HG02981 (cell line): Measurements from ENCODE around the gene IPO9.

ENCODE experiments used
- ATAC-seq: cut with Tn5 transposase; IDR thresholded peaks from one replicate; pipeline ENCODE4 v1.9.1; 2021; ENCODE audit warnings: mild to moderate bottlenecking, moderate library complexity; ENCODE audit not compliant: unreplicated experiment

IPO9 gene

GRCh38 chr1:201828820-201829774 is at the start of gene IPO9:
IPO9 (plus strand) TSS chr1:201829157; CDS start chr1:201829210, 53 bp downstream.
- ATAC-seq, result peak; percentile 90

- ATAC-seq, result no peak
Measured at GRCh38 chr1:201779351-201779880, 49.5 kb upstream of the IPO9 start.

GRCh38 chr1:201780952-201781351 is 48.0 kb upstream of the IPO9 start:
- ATAC-seq, result no peak

DNA sequence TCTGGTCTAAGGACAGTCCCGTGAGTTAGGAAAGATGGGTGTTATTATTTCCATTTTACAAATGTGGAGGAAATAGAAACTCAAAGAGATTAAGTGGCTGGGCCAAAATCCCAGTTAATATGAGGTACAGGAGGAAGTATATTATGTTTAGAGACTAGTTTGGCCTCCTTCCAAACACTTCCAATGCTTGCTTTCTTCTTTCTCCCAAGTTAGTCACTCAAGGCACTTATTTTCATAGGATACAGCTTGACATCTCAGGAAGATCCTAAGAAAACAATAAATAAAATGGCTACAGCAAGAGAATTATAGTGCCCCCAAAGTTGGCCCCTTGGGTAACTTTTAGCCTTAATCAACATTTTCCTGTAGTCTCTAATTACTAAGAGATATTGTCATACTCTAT is 47.5 kb upstream of the IPO9 start:
- ATAC-seq, result no peak

GRCh38 chr1:201782353-201782752 is 46.6 kb upstream of the IPO9 start:
- ATAC-seq, result no peak

DNA sequence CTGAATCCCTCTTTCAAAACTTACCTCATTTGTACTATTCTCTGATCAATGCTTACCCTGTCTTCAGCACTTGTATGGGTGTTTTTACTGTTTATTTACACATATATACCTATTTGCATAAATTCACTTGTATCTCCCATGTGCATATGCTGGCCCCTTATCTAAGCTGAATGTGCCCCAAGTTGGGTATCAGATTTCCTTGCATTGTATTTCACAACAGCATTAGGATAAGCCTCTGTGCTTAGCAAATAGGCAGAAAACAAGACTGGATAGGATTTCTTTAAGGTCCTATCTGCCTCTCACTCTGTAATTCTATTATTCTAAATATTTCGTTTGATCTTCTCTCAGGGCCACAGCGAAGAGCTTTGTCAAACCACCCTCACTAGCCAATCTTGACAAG is 45.9 kb upstream of the IPO9 start:
- ATAC-seq, result no peak

- ATAC-seq, result no peak
Measured at GRCh38 chr1:201783572-201783971, 45.4 kb upstream of the IPO9 start.

DNA sequence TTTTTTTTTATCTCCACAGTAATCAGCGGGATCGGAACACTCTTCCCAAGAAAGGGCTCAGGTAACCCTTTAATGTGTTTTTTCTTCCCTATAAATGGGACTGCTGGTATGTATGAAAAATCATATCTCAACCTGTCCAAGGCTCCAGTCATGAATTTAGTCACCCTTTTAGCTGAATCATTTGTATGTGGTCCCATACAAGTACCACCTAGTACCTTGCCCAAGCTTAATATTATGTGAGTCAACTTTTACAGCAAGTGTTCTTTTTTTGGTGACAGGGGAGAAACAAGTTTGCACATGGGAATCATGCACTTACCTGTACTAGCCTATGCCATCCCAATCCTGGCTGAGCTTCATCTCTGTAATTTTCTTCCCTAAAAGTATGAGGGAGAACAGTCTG is 43.7 kb upstream of the IPO9 start:
- no peak for ATAC-seq

GRCh38 chr1:201786824-201787223 is 42.1 kb upstream of the IPO9 start:
- ATAC-seq, result no peak

- no peak for ATAC-seq
Measured at GRCh38 chr1:201788296-201788695, 40.7 kb upstream of the IPO9 start.

DNA sequence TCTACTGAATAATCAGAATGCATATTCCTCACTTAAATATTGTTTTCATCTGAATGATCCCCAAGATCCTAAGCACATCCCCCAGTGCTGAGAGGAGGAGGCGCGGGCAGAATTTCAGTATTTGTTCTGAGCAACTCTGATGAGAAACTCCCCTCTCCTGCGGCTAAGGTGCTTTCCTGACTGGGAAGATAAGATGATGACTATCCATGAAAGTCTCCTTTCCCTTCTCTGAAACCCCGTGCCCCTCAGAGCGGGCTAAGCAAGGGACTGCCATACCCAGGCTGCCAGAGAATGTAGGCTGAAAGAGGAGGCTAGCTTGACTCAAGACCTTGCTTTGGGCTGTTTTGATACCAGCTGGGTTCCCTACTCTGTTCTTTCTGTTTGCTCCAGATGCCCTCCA is 39.7 kb upstream of the IPO9 start:
- no peak for ATAC-seq

DNA sequence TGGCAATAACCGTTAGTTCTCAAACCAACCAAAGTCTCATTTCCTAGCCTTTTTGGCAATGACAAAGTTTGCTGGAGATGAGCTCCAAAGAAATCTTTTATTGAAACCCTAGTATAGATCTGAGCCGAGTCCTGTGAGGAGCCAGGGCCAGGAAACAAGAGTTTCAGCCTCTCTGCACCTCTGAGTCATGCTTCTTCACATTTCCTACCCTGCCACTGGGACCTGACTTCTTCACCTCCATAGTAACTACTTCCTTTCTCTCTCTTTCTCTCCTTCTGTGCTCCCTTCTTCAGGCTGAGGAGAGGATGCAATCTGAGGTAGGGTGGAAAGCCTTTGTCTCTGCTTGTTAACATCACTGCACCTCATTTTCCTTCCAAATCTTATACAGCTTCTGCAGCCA is 38.7 kb upstream of the IPO9 start:
- ATAC-seq, result no peak

GRCh38 chr1:201791051-201791778 is 37.7 kb upstream of the IPO9 start:
- ATAC-seq, result no peak

DNA sequence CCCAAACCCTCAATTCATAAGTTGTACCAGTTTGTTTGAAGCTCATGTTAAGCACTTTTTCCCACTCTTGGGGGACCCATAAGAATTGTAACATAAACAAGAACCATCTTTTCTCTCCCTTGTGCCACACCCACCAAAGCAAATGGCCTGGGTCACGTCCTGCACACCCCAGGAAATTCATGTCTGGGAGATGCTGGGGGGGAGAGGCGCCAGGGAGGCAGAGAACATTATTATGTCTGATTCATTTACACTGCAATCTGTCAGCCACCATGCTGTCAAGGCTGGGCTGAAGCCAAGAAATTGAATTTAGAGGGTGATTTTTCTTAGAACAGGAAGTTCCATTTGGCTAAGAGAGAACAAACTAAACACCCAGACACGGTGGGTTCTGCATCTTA is 37.2 kb upstream of the IPO9 start:
- no peak for ATAC-seq

- ATAC-seq, result no peak
Measured at GRCh38 chr1:201792534-201793305, 36.2 kb upstream of the IPO9 start.

DNA sequence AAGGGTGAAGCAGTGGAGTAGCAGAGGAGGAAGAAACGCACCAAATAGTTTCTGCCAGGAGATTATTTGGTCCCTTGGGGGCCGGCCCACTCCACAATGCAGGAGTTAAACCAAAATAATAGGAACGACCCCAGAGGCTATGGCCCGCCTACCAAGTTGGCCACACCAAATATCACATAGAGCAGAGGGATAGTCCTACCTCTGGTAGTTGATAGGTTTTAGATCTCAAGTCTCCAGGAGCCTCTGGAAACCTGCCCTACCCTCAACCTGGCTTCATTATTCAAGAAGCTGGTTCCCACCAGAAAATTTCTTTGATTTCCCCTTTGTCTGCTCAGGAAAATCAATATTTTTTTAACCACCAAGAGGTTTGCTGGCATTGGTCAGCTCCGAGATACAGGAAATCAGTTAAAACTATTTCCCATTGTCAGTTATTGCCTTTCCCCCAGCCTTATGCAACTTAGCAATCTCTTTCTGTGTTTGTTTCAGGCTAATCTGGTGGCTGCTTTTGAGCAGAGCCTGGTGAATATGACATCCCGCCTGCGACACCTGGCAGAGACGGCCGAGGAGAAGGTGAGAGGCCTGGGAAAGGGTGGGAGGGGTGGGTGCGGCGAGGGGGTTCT is 35.5 kb upstream of the IPO9 start:
- ATAC-seq, result no peak

DNA sequence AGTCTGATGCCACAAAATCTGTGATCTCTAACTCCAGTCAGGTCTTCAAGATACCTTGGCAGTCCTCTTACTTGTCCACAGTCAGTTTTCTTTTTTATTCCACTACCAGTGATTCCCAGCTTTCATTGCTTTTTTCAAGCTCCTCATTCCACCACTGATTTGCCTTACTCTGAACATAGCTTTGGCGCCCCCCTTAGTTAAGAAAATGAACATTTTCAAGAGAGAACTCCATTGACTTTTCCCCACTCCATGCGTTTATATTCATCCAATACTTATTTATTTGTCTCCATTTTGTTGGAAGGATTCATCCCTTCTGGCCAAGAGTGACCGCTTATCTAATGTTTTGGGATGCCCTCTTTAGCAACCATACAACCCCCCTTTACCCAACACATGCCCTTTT is 33.9 kb upstream of the IPO9 start:
- no peak for ATAC-seq

GRCh38 chr1:201800246-201800645 is 28.7 kb upstream of the IPO9 start:
- no peak for ATAC-seq

- ATAC-seq, result no peak
Measured at GRCh38 chr1:201806801-201807200, 22.2 kb upstream of the IPO9 start.

DNA sequence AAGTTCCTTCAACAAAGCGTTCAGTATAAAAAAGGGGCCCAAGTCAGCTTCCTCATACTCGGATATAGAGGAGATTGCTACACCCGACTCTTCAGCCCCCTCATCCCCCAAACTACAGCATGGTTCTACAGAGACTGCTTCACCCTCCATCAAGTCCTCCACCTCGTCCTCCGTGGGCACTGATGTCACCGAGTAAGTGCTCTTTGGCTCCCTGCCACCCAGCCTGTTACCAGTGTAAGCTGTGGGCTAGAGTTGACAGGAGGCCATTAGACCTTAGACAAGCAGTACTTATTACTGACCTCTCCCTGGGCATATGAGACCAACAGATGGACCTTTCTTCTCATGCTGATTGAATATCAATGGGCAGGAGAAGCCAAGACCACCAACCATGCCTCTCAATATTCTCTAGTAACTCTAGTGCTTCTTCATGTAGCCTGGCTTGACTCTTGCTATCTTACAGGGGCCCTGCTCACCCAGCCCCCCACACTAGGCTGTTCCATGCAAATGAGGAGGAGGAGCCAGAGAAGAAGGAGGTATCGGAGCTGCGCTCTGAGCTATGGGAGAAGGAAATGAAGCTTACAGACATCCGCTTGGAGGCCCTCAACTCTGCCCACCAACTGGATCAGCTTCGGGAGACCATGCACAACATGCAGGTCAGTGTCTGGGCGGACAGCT is 20.9 kb upstream of the IPO9 start:
- no peak for ATAC-seq
